Left ventricle myocardium inferior (tissue), 1 donor: ENCODE results near the gene RPL10A. TPM values are rescaled to one million over a fixed set of nuclear protein-coding genes. Genes with fewer than 3 reads are reported as not detected.

Source experiments
- DNase-seq: peaks from one replicate; pipeline ENCODE4 v3.0.0-alpha.2; 2020
- H3K27ac ChIP-seq: fragments of 200-600 bp; replicated peaks from 2 replicates; pipeline ENCODE4 v1.8.0; 2021
- H3K27me3 ChIP-seq: fragments of 200-600 bp; 2 replicates; pipeline ENCODE4 v1.8.0; 2021; ENCODE audit warnings: low read depth
- H3K36me3 ChIP-seq: fragments of 200-600 bp; 2 replicates; pipeline ENCODE4 v1.8.0; 2021
- H3K4me1 ChIP-seq: fragments of 200-600 bp; 2 replicates; pipeline ENCODE4 v1.8.0; 2021
- H3K4me3 ChIP-seq: fragments of 200-600 bp; 2 replicates; pipeline ENCODE4 v1.8.0; 2021; ENCODE audit warnings: mild to moderate bottlenecking, moderate library complexity
- H3K9me3 ChIP-seq: fragments of 200-600 bp; replicated peaks from 2 replicates; pipeline ENCODE4 v1.8.0; 2021
- intact Hi-C: fragments of 100-400 bp; cut with micrococcal nuclease; formaldehyde crosslinking; loops from one replicate; pipeline ENCODE4 v1.11.0; 2022
- total RNA-seq: library from RNA; stranded (reverse); fragmentation: NEBNext Ultra II Directional; extraction: Animal tissue kit (Norgen Biotek cat#: 25700); gene quantifications from one replicate; pipeline ENCODE4 v1.2.1, GENCODE V29; 2021
- TF ChIP-seq, protein P1 (sequence below): fragments of 200-600 bp; IDR thresholded peaks from 2 replicates; pipeline ENCODE4 v1.8.0; 2021; ENCODE audit warnings: antibody characterized with exemption, mild to moderate bottlenecking, borderline replicate concordance
- donor health status: DM: no; HTN: yes; CAD: no; lungs with severe emphysema.

Gene RPL10A
- total RNA-seq, 1 donor from 2014 or later, result 552 TPM

DNA sequence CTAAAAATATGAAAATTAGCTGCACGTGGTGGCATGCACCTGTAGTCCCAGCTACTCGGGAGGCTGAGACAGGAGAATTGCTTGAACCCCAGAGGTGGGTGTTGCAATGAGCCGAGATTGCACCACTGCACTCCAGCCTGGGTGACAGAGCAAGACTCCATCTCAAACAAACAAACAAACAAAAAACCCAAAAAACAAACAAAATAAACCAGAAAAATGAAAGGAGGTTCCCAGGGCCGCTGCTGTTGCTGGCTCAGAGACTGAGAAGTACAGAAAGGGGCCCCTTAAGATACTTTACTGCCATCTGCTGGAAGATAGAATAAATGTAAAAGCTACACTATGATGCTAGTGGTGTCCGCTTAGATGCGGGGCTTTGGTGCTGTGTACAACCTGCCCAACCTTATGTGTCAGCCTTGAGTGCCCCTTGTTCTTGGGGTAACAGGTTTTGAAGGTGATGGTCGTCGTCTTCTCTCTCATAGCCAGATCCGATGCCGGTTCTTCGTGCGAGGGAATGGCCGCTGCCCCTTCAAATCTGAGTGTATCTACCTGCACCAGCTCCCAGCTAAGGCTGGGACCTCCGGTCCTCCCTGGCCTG is 18.8 kb upstream of the RPL10A start:
- no peaks in the 10 kb centered on the region for H3K9me3 ChIP-seq
- H3K4me1 ChIP-seq, result peaks cover 32% of the 10 kb centered on the region
- H3K4me3 ChIP-seq, result no peak overlapping the region
- intact Hi-C loops, result loop anchor here (5.0 kb wide), 1 partner anchor 107 kb away; the partner anchor contains the start of gene PPARD
- no peak for DNase-seq
- H3K27ac ChIP-seq, result no peak overlapping the region
- no peaks in the 10 kb centered on the region for H3K27me3 ChIP-seq
- H3K36me3 ChIP-seq, result no peaks in the 10 kb centered on the region
- TF ChIP-seq, protein P1, sequence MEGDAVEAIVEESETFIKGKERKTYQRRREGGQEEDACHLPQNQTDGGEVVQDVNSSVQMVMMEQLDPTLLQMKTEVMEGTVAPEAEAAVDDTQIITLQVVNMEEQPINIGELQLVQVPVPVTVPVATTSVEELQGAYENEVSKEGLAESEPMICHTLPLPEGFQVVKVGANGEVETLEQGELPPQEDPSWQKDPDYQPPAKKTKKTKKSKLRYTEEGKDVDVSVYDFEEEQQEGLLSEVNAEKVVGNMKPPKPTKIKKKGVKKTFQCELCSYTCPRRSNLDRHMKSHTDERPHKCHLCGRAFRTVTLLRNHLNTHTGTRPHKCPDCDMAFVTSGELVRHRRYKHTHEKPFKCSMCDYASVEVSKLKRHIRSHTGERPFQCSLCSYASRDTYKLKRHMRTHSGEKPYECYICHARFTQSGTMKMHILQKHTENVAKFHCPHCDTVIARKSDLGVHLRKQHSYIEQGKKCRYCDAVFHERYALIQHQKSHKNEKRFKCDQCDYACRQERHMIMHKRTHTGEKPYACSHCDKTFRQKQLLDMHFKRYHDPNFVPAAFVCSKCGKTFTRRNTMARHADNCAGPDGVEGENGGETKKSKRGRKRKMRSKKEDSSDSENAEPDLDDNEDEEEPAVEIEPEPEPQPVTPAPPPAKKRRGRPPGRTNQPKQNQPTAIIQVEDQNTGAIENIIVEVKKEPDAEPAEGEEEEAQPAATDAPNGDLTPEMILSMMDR, result peak; percentile 82

DNA sequence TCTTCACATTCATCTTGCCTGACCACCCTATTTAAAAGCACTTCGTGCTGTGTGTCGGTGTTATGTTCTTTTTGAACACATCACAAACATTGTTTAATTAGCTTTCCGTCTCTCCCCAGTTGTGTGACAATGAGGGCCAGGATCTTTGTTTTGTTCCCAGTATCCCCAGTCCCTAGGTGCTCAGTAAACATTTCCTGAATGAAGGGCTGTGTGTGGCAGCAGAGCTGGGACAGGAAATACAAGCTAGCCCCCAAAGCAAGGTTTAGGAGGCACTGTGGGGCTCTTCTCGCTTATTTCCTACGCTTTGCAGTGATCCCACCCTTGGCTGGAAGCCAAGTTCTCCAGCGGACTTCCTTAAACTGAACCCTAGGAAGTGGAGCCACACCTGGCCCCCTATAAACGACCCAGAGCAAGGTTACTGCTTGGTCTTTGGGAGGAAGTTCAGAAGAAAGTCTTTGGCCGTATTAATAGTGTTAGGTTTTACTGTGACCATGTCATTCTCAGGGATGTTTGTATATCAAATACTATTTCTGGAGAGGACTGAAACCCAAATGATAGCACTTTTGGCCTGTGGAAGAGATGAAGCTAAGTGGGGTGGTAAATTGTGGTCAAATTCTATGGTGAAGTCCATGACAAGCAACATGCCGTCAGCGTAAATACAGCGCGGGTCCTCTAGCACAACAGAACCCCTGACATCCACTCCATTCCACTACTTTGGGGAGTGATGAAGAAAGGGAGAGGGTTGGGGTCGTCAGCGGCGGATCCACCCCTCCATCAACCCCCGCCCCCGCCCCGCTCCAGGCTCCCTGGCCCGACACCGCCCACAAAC is 16.6 kb upstream of the RPL10A start:
- H3K9me3 ChIP-seq, result no peaks in the 10 kb centered on the region
- H3K4me1 ChIP-seq, result peaks cover 41% of the 10 kb centered on the region
- no peak for DNase-seq
- intact Hi-C loops, result no loop called here
- no peaks in the 10 kb centered on the region for H3K27me3 ChIP-seq
- H3K4me3 ChIP-seq, result peak overlapping the region; percentile 78
- TF ChIP-seq, protein P1, result no peak
- H3K36me3 ChIP-seq, result peaks cover 7% of the 10 kb centered on the region
- H3K27ac ChIP-seq, result peak overlapping the region; percentile 87

DNA sequence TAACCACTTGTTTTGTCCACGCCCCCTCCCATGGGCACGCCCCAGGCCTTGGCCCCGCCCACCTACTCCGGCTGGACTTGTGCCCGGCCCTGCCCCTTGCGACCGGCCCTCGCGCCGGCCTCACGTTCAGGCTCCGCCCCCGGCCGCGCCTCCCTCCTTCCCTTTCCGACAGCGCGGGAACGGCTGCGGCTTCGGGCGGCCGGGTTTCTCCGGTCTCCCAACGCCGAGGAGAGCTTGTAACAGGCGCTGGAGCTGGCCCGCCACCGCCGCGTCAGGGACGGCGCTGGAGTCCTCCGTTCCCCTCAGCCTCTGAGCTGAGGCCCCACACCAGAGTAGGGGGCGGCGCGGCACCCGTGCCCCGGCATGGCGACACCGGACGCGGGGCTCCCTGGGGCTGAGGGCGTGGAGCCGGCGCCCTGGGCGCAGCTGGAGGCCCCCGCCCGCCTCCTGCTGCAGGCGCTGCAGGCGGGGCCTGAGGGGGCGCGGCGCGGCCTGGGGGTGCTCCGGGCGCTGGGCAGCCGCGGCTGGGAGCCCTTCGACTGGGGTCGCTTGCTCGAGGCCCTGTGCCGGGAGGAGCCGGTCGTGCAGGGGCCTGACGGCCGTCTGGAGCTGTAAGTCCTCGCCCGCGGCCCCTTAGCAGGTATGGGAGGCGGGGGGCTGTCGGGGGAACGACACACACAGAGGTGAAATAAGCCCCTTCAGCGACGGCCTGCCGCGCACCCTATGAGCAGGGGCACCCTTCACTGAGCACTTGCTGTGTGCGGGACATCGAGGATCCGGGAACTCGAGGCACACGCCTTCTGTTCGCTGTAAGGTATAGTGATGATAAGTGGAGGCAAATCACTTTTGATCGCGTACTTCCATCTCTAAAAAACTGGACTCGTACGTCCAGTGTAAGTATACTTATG is 15.8 kb upstream of the RPL10A start, which contains the start of gene FANCE:
FANCE (plus strand) TSS at position 156 of the 908 bp plus-strand sequence; CDS start at position 364, 208 bp downstream.
- Histone ChIP-seq H3K4me1 (peaks cover 41% of the 10 kb centered on the region), H3K9me3 (no peaks in the 10 kb centered on the region), H3K27ac (peak within 1 kb of the TSS; percentile 87), H3K36me3 (peaks cover 7% of the 10 kb centered on the region), H3K4me3 (peak within 1 kb of the TSS; percentile 78), H3K27me3 (no peaks in the 10 kb centered on the region)
- peak; percentile 95 for DNase-seq
- intact Hi-C loops, result no loop called here
- TF ChIP-seq, protein P1, result no peak

DNA sequence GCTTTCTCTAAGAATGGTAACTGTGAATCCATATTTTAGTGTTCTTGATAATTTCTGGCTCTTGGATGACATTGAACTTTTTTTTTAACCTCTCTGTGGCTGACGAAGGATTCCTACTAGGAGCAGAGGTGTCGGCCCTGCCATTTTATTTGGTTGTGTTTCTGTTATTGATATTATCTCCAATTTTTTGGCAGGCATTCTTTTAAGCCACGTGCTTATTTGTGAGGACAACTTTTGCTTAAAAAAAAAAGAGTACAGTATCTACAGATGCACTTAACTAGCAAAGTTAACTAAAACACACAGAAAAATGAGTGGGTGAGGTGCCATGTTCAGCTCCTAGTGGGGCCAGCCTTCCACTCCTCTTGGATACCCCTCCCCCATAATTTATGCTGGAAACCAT is 15.0 kb upstream of the RPL10A start:
- Histone ChIP-seq H3K4me3 (peak overlapping the region; percentile 78), H3K4me1 (peaks cover 41% of the 10 kb centered on the region), H3K36me3 (peaks cover 7% of the 10 kb centered on the region), H3K27ac (peak overlapping the region; percentile 87), H3K27me3 (no peaks in the 10 kb centered on the region), H3K9me3 (no peaks in the 10 kb centered on the region)
- TF ChIP-seq, protein P1, result no peak
- intact Hi-C loops, result no loop called here
- no peak for DNase-seq
